H9 (cell line): ENCODE measurements around the gene KCMF1. TPM values are rescaled to one million over a fixed set of nuclear protein-coding genes. Genes with fewer than 3 reads are reported as not detected.

Experiments
- DNase-seq: peaks from one replicate; pipeline ENCODE4 v3.0.0-alpha.2; 2017
- H2AFZ ChIP-seq: one replicate; pipeline ENCODE4 v1.6.1; 2013; ENCODE audit warnings: mild to moderate bottlenecking, low read length, control low read depth, moderate library complexity
- H2AK5ac ChIP-seq: 2 replicates; pipeline ENCODE4 v1.6.1; 2013; ENCODE audit warnings: low read length, control low read depth, mixed read lengths; ENCODE audit not compliant: insufficient read length
- H2BK120ac ChIP-seq: one replicate; pipeline ENCODE4 v1.6.1; 2013; ENCODE audit warnings: low read depth, mild to moderate bottlenecking, low read length, control low read depth, inconsistent platforms; ENCODE audit not compliant: poor library complexity, severe bottlenecking
- H2BK12ac ChIP-seq: 2 replicates; pipeline ENCODE4 v1.6.1; 2013; ENCODE audit warnings: low read length, control low read depth, mixed read lengths, low read depth; ENCODE audit not compliant: insufficient read length
- H2BK15ac ChIP-seq: 2 replicates; pipeline ENCODE4 v1.6.1; 2013; ENCODE audit warnings: low read depth, low read length, control low read depth
- H2BK20ac ChIP-seq: one replicate; pipeline ENCODE4 v1.6.1; 2013; ENCODE audit warnings: low read depth, mild to moderate bottlenecking, low read length, control low read depth, inconsistent platforms; ENCODE audit not compliant: poor library complexity, severe bottlenecking
- H2BK5ac ChIP-seq: 2 replicates; pipeline ENCODE4 v1.6.1; 2013; ENCODE audit warnings: low read length, control low read depth, mixed read lengths; ENCODE audit not compliant: insufficient read length
- H3K14ac ChIP-seq: 2 replicates; pipeline ENCODE4 v1.6.1; 2013; ENCODE audit warnings: low read length, control low read depth; ENCODE audit not compliant: insufficient read depth
- H3K18ac ChIP-seq: 2 replicates; pipeline ENCODE4 v1.6.1; 2013; ENCODE audit warnings: low read depth, mild to moderate bottlenecking, mixed read lengths, low read length, control low read depth; ENCODE audit not compliant: insufficient read length
- H3K23ac ChIP-seq: 2 replicates; pipeline ENCODE4 v1.6.1; 2013; ENCODE audit warnings: low read length, control low read depth, mixed read lengths, low read depth; ENCODE audit not compliant: insufficient read length
- H3K23me2 ChIP-seq: 2 replicates; pipeline ENCODE4 v1.6.1; 2013; ENCODE audit warnings: low read depth, mild to moderate bottlenecking, mixed read lengths, low read length, control low read depth; ENCODE audit not compliant: insufficient read length, poor library complexity, severe bottlenecking
- H3K27ac ChIP-seq: 2 replicates; pipeline ENCODE4 v1.5.1; 2013; ENCODE audit warnings: low read length, control low read depth, mixed read lengths, low read depth; ENCODE audit not compliant: insufficient read length
- H3K27me3 ChIP-seq: 2 replicates; pipeline ENCODE4 v1.6.1; 2013; ENCODE audit warnings: low read length, control low read depth, inconsistent platforms; ENCODE audit not compliant: insufficient read depth
- H3K4ac ChIP-seq: 2 replicates; pipeline ENCODE4 v1.6.1; 2013; ENCODE audit warnings: low read depth, mild to moderate bottlenecking, control low read depth, inconsistent platforms, low read length, moderate library complexity
- H3K4me1 ChIP-seq: 2 replicates; pipeline ENCODE4 v1.6.1; 2013; ENCODE audit warnings: low read length, control low read depth, inconsistent platforms; ENCODE audit not compliant: insufficient read depth
- H3K4me2 ChIP-seq: 2 replicates; pipeline ENCODE4 v1.6.1; 2013; ENCODE audit warnings: low read length, control low read depth, mixed read lengths; ENCODE audit not compliant: insufficient read length, insufficient read depth
- H3K56ac ChIP-seq: 2 replicates; pipeline ENCODE4 v1.6.1; 2013; ENCODE audit warnings: low read depth, mild to moderate bottlenecking, mixed read lengths, low read length, control low read depth; ENCODE audit not compliant: insufficient read length
- H3K79me1 ChIP-seq: 2 replicates; pipeline ENCODE4 v1.6.1; 2013; ENCODE audit warnings: low read depth, mild to moderate bottlenecking, moderate library complexity, low read length, control low read depth, inconsistent platforms; ENCODE audit not compliant: insufficient read depth, poor library complexity, severe bottlenecking
- H3K79me2 ChIP-seq: 2 replicates; pipeline ENCODE4 v1.6.1; 2013; ENCODE audit warnings: low read length, control low read depth, inconsistent platforms; ENCODE audit not compliant: insufficient read depth
- H3K9ac ChIP-seq: 2 replicates; pipeline ENCODE4 v1.6.1; 2013; ENCODE audit warnings: low read length, control low read depth, mixed read lengths; ENCODE audit not compliant: insufficient read length; ENCODE audit errors: extremely low read depth
- H3K9me3 ChIP-seq: one replicate; pipeline ENCODE4 v1.6.1; 2013; ENCODE audit warnings: low read depth, low read length, inconsistent platforms; ENCODE audit not compliant: control insufficient read depth
- H3T11ph ChIP-seq: one replicate; pipeline ENCODE4 v1.6.1; 2013; ENCODE audit warnings: mild to moderate bottlenecking, low read length, control low read depth, inconsistent platforms
- H4K20me1 ChIP-seq: one replicate; pipeline ENCODE4 v1.6.1; 2013; ENCODE audit not compliant: control insufficient read depth, insufficient read length, insufficient read depth
- H4K5ac ChIP-seq: 2 replicates; pipeline ENCODE4 v1.6.1; 2013; ENCODE audit warnings: low read depth, mild to moderate bottlenecking, mixed read lengths, low read length, control low read depth; ENCODE audit not compliant: insufficient read length
- H4K8ac ChIP-seq: replicated peaks from 2 replicates; pipeline ENCODE4 v1.6.1; 2013; ENCODE audit warnings: low read length, control low read depth, mixed read lengths, low read depth; ENCODE audit not compliant: insufficient read length
- H4K91ac ChIP-seq: 2 replicates; pipeline ENCODE4 v1.6.1; 2013; ENCODE audit warnings: low read depth, mild to moderate bottlenecking, moderate library complexity, mixed read lengths, low read length, control low read depth; ENCODE audit not compliant: insufficient read length
- H3K27ac Mint-ChIP-seq, 3 experiments: 2 replicates in 2 of 3; 3 replicates in 1 of 3; pipeline ENCODE4 v1.8.0; 2020 to 2021; ENCODE audit warnings: mixed read lengths in 3 of 3, mild to moderate bottlenecking in 1 of 3, moderate library complexity in 1 of 3
- H3K27me3 Mint-ChIP-seq: 2 replicates; pipeline ENCODE4 v1.8.0; 2021; ENCODE audit warnings: low read depth, mild to moderate bottlenecking, moderate library complexity, mixed read lengths
- H3K36me3 Mint-ChIP-seq, 3 experiments: 2 replicates in 2 of 3; 3 replicates in 1 of 3; pipeline ENCODE4 v1.8.0; 2020 to 2021; ENCODE audit warnings: low read depth in 3 of 3, mixed read lengths in 3 of 3; ENCODE audit not compliant: insufficient read depth in 1 of 3
- H3K4me1 Mint-ChIP-seq, 2 experiments: 2 replicates each; pipeline ENCODE4 v1.8.0; 2020; ENCODE audit warnings: mixed read lengths in 2 of 2
- H3K4me3 Mint-ChIP-seq, 2 experiments: 2 replicates in 1 of 2; 3 replicates in 1 of 2; pipeline ENCODE4 v1.8.0; 2020 to 2021; ENCODE audit warnings: mild to moderate bottlenecking in 2 of 2, mixed read lengths in 2 of 2, moderate library complexity in 1 of 2
- H3K9me3 Mint-ChIP-seq, 2 experiments: 2 replicates in 1 of 2; 3 replicates in 1 of 2; pipeline ENCODE4 v1.8.0; 2020; ENCODE audit warnings: mild to moderate bottlenecking in 2 of 2, mixed read lengths in 2 of 2, moderate library complexity in 1 of 2
- CTCF ChIP-seq: fragments of 200-600 bp; sonication (generic); conservative IDR thresholded peaks from 3 replicates; pipeline ENCODE4 v1.8.0; 2021; ENCODE audit warnings: antibody characterized with exemption, mild to moderate bottlenecking
- WGBS: extraction: QIAGEN DNeasy Blood & Tissue Kit; methylation state at CpG from one replicate; pipeline ENCODE4 v1.1.7; 2013; ENCODE audit warnings: missing lambda C conversion rate, low lambda C conversion rate, mixed read lengths; ENCODE audit not compliant: insufficient read length; ENCODE audit errors: extremely low coverage; 5-methylcytosine and 5-hydroxymethylcytosine counted together
- total RNA-seq: library from RNA; stranded (reverse); gene quantifications from 2 replicates; pipeline ENCODE4 v1.2.1, GENCODE V29; 2021

The KCMF1 gene
- total RNA-seq, 1 experiment from 2014 or later: 113 TPM

- Histone ChIP-seq H4K91ac (no peak overlapping the region), H3K79me1 (no peaks in the 10 kb centered on the region), H3K27me3 (peaks cover 2% of the 10 kb centered on the region; the same call in 1 of the 2 replicates), H2BK20ac (no peak overlapping the region), H3K4me2 (peak overlapping the region; percentile 17), H2AFZ (no peak overlapping the region), H3K18ac (no peak overlapping the region), H3K4ac (no peak overlapping the region), H4K5ac (no peak overlapping the region), H3K27ac (no peak overlapping the region), H2BK120ac (no peak overlapping the region), H3K23me2 (no peaks in the 10 kb centered on the region), H3K9ac (no peak overlapping the region), H3K9me3 (no peaks in the 10 kb centered on the region), H3K4me1 (peaks cover 5% of the 10 kb centered on the region), H4K20me1 (no peaks in the 10 kb centered on the region), H2AK5ac (no peak overlapping the region), H4K8ac (no peak overlapping the region), H3K14ac (no peak overlapping the region), H2BK5ac (no peak overlapping the region), H3K79me2 (no peaks in the 10 kb centered on the region), H3T11ph (no peak overlapping the region), H2BK12ac (no peak overlapping the region), H2BK15ac (no peak overlapping the region), H3K56ac (no peak overlapping the region), H3K23ac (no peak overlapping the region)
- Mint-ChIP-seq H3K4me1 (peaks cover 29 to 33% of the 10 kb centered on the region in 2 experiments), H3K27ac (peak overlapping the region in 1 of 3 experiments; percentile 69; a peak in 2 of 7 replicates), H3K4me3 (peak overlapping the region; percentile 54 to 66), H3K27me3 (peaks cover 37% of the 10 kb centered on the region), H3K36me3 (no peaks in the 10 kb centered on the region; a peak in 1 of 7 replicates), H3K9me3 (peaks cover 0 to 4% of the 10 kb centered on the region in 2 experiments; a peak in 1 of 5 replicates)
- DNase-seq: peak; percentile 90
- WGBS: no CpG with 5 or more reads among the region's 19 CpGs
- TF ChIP-seq CTCF: peak; percentile 97
Measured at GRCh38 chr2:85066874-85067351, 96.0 kb downstream of the KCMF1 start.
